Right lobe of liver (tissue), 6 donors: ENCODE measurements around the gene CCDC51. TPM values are rescaled to one million over a fixed set of nuclear protein-coding genes. Genes with fewer than 3 reads are reported as not detected.

Experiments used
- ATAC-seq, 4 donors: fragments of 200-7000 bp; cut with Tn5 transposase; one replicate each; pipeline ENCODE4 v1.9.1; 2020; ENCODE audit warnings: mild to moderate bottlenecking in 4 of 4, moderate library complexity in 4 of 4
- DNase-seq, 3 donors: peaks; one replicate each; pipeline ENCODE4 v3.0.0-alpha.2; 2020
- H3K27ac ChIP-seq, 3 donors: fragments of 200-600 bp; one replicate each; pipeline ENCODE4 v1.8.0; 2022
- H3K27me3 ChIP-seq, 2 donors: fragments of 200-600 bp; one replicate each; pipeline ENCODE4 v1.8.0; 2022
- H3K36me3 ChIP-seq, 4 donors: fragments of 200-600 bp; sonication (generic) in 1 of 4; one replicate each; pipeline versions ENCODE4 v1.5.1 to v1.8.0; 2017 to 2022; ENCODE audit warnings: control low read depth in 1 of 4
- H3K4me1 ChIP-seq, 4 donors: fragments of 200-600 bp; sonication (generic) in 1 of 4; one replicate each; pipeline versions ENCODE4 v1.5.1 to v1.8.0; 2017 to 2022; ENCODE audit warnings: control low read depth in 1 of 4
- H3K4me3 ChIP-seq, 3 donors: fragments of 200-600 bp; one replicate each; pipeline ENCODE4 v1.8.0; 2022
- H3K9me3 ChIP-seq, 4 donors: fragments of 200-600 bp; sonication (generic) in 1 of 4; one replicate each; pipeline versions ENCODE4 v1.5.1 to v1.8.0; 2017 to 2022; ENCODE audit warnings: control low read depth in 1 of 4
- POLR2A ChIP-seq: fragments of 450-650 bp; IDR thresholded peaks from one replicate; pipeline ENCODE4 v1.6.1; 2017; ENCODE audit warnings: antibody characterized with exemption, mild to moderate bottlenecking
- WGBS: methylation state at CpG from one replicate; pipeline ENCODE4 v1.1.6; 2018; ENCODE audit warnings: low coverage, low lambda C conversion rate; ENCODE audit not compliant: insufficient coverage; ENCODE audit errors: missing lambda C conversion rate; 5-methylcytosine and 5-hydroxymethylcytosine counted together
- intact Hi-C, 2 donors: fragments of 100-400 bp; cut with DNase I; formaldehyde crosslinking; loops; one replicate each; pipeline versions ENCODE4 v1.11.2 to v1.14.1; 2022
- total RNA-seq, 6 experiments: library from RNA; depleted of rRNA in 2 of 6; stranded (reverse); fragments of >200 nt in 2 of 6; fragmentation: NEBNext Ultra II Directional in 3 of 6; extraction: Animal tissue kit (Norgen Biotek cat#: 25700) in 3 of 6; gene quantifications; one replicate each; pipeline versions ENCODE4 v1.1.0 to v1.2.4, GENCODE V29; 2016 to 2023
- TF ChIP-seq, protein P1 (sequence below), 4 donors: fragments of 200-600 bp in 3 of 4; fragments of 450-650 bp in 1 of 4; IDR thresholded peaks; one replicate each; pipeline versions ENCODE4 v1.5.1 to v1.8.0; 2016 to 2022; ENCODE audit warnings: antibody characterized with exemption in 4 of 4, mild to moderate bottlenecking in 2 of 4
- donor health status: DM: no; HTN: yes; CAD: no.
- donor health status: DM: no; HTN: no; CAD: no.
- donor health status: DM: no; HTN: no; CAD: no.
- donor health status: DM: no; HTN: yes; CAD: no.
- donor health status: DM: no; HTN: yes; CAD: no.

CCDC51 gene
- total RNA-seq, 6 experiments from 2014 or later, result 5.9 to 16.0 (median 8.1) TPM

DNA sequence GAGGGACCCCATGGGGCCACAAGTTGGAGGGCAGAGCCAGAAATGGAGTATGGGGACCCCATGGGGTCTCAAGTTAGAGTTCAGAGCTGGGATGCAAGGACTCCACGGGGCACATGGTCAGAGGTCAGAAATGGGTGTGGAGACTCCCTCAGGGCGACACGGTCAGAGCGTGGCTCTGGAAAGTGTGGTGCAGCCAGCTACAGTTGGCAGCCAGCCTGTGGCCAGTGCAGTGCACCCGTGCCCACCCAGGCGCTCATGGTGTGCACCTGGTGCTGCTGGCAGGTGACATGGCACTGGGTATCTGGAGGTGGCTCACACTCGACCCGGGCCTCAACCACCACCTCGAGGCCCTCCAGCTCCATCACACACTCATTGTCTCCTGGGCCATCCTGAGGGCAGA, 21.3 kb downstream of the CCDC51 start:
- peaks cover 0 to 59% (median 26%) of the 10 kb centered on the region in 4 donors for H3K36me3 ChIP-seq
- ATAC-seq (no peak), DNase-seq (no peak)
- WGBS, result no CpG with 5 or more reads among the region's 9 CpGs
- intact Hi-C loops, result no loop called here
- TF ChIP-seq POLR2A, result no peak
- TF ChIP-seq, protein P1, sequence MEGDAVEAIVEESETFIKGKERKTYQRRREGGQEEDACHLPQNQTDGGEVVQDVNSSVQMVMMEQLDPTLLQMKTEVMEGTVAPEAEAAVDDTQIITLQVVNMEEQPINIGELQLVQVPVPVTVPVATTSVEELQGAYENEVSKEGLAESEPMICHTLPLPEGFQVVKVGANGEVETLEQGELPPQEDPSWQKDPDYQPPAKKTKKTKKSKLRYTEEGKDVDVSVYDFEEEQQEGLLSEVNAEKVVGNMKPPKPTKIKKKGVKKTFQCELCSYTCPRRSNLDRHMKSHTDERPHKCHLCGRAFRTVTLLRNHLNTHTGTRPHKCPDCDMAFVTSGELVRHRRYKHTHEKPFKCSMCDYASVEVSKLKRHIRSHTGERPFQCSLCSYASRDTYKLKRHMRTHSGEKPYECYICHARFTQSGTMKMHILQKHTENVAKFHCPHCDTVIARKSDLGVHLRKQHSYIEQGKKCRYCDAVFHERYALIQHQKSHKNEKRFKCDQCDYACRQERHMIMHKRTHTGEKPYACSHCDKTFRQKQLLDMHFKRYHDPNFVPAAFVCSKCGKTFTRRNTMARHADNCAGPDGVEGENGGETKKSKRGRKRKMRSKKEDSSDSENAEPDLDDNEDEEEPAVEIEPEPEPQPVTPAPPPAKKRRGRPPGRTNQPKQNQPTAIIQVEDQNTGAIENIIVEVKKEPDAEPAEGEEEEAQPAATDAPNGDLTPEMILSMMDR (IDR thresholded peaks at IDR 0.05), result no peak
- H3K9me3 ChIP-seq, result no peaks in the 10 kb centered on the region
- no peaks in the 10 kb centered on the region for H3K27me3 ChIP-seq
- H3K27ac ChIP-seq, result no peak overlapping the region
- no peak overlapping the region for H3K4me3 ChIP-seq
- peaks cover 0 to 16% (median under 1%) of the 10 kb centered on the region in 4 donors for H3K4me1 ChIP-seq

DNA sequence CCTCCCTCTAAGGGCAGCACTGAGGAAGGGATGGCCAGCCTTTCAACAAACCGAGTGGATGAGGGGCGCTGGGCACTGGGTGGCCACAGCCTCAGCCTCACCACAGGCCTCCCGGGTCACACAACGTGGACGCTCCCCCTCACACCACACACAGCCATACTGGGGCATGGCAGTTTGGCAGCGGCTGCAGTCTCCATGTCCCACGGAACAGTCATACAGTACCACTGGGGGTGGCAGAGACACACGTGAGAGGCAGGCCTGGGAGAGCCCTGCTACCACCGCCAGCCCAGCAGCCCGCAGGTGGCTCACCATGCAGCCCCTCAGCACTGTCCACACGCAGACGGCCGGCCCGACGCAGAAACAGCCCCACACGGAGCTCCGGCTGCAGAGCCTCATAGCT, 21.8 kb downstream of the CCDC51 start:
- H3K36me3 ChIP-seq, result peaks cover 0 to 64% (median 30%) of the 10 kb centered on the region in 4 donors
- H3K4me1 ChIP-seq, result peaks cover 0 to 11% (median 0%) of the 10 kb centered on the region in 4 donors
- TF ChIP-seq, protein P1 (IDR thresholded peaks at IDR 0.05), result no peak
- TF ChIP-seq POLR2A, result no peak
- H3K4me3 ChIP-seq, result no peak overlapping the region
- WGBS, result 92% methylated on average over 6 of the region's 17 CpGs
- DNase-seq (no peak), ATAC-seq (no peak)
- intact Hi-C loops, result no loop called here
- H3K27ac ChIP-seq, result no peak overlapping the region
- no peaks in the 10 kb centered on the region for H3K27me3 ChIP-seq
- H3K9me3 ChIP-seq, result no peaks in the 10 kb centered on the region

DNA sequence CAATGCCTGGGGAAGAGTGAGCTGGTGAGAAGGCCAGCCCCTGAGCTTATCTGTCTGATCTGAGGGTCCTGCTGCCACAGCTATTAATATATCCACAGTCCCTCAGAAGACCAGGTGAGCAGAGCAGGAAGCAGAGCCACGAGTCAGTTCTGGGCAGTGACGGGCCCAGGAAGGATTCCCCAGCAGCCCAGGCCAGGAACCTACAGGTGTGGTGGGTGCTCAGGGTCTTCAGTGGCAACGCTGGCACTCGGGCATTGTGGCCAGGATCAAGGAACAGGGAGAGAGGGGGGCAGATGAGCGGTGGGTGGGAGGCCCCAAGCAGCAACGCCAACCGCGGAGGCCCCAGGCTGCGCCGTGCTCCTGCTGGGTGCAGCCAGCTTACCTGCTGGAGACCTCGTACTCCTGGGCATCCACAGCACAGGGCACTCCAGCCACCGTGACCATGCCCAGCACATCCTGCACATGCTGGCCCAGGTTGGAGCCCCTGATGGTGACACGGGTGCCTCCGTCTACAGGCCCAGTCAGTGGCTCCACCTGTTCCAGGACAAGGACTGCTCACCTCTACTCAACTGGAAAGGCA, 22.3 kb downstream of the CCDC51 start:
- no peaks in the 10 kb centered on the region for H3K27me3 ChIP-seq
- H3K4me3 ChIP-seq, result no peak overlapping the region
- TF ChIP-seq, protein P1 (IDR thresholded peaks at IDR 0.05), result no peak
- no peak for TF ChIP-seq POLR2A
- peaks cover 0 to 6% (median 0%) of the 10 kb centered on the region in 4 donors for H3K4me1 ChIP-seq
- intact Hi-C loops, result no loop called here
- WGBS, result 76% methylated on average over 2 of the region's 14 CpGs
- ATAC-seq (no peak), DNase-seq (no peak)
- H3K27ac ChIP-seq, result no peak overlapping the region
- no peaks in the 10 kb centered on the region for H3K9me3 ChIP-seq
- H3K36me3 ChIP-seq, result peaks cover 0 to 69% (median 34%) of the 10 kb centered on the region in 4 donors

DNA sequence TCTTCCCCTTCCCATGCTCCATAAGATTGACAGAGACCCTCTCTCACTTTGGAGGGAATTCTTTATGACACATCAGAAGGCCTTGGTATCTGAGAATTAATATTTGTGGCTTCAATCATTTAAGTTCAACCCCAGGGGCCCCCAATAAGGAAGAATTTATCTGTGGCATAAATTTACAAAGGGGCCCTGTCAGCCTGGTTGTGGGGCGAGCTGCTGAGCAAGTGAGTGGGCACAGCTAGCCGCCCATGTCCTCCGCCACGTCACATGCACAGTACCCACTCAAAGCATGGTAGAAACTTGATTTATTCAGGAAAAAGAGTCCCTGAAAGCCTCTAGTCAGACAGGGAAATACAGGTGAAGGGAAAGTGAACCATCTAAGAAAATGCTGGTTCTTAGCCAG, 23.4 kb downstream of the CCDC51 start:
- DNase-seq (no peak), ATAC-seq (no peak)
- H3K36me3 ChIP-seq, result peaks cover 0 to 80% (median 42%) of the 10 kb centered on the region in 4 donors
- no peak overlapping the region for H3K27ac ChIP-seq
- H3K27me3 ChIP-seq, result no peaks in the 10 kb centered on the region
- H3K4me1 ChIP-seq, result no peaks in the 10 kb centered on the region
- no peak overlapping the region for H3K4me3 ChIP-seq
- no peak for TF ChIP-seq POLR2A
- TF ChIP-seq, protein P1 (IDR thresholded peaks at IDR 0.05), result no peak
- intact Hi-C loops, result no loop called here
- WGBS, result 97% methylated on average over 4 of the region's 4 CpGs
- no peaks in the 10 kb centered on the region for H3K9me3 ChIP-seq
